ENCODE measurements around the gene DPP9.

- TF ChIP-seq MAFK (IDR thresholded peaks at IDR 0.05; ENCODE audit: partially characterized antibody) (no peak), CTCF (IDR thresholded peaks at IDR 0.05) (no peak)
- TF ChIP-seq, protein P1, sequence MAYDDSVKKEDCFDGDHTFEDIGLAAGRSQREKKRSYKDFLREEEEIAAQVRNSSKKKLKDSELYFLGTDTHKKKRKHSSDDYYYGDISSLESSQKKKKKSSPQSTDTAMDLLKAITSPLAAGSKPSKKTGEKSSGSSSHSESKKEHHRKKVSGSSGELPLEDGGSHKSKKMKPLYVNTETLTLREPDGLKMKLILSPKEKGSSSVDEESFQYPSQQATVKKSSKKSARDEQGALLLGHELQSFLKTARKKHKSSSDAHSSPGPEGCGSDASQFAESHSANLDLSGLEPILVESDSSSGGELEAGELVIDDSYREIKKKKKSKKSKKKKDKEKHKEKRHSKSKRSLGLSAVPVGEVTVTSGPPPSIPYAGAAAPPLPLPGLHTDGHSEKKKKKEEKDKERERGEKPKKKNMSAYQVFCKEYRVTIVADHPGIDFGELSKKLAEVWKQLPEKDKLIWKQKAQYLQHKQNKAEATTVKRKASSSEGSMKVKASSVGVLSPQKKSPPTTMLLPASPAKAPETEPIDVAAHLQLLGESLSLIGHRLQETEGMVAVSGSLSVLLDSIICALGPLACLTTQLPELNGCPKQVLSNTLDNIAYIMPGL (CRISPR knock-in tag; IDR thresholded peaks at IDR 0.05; ENCODE audit: borderline replicate concordance) = no peak
These were observed 10.2 kb upstream of the DPP9 start for GRCh38 chr19:4733755-4734345.

All from A549 (cell line).